ENCODE data around the gene MTIF3.

The MTIF3 gene

DNA sequence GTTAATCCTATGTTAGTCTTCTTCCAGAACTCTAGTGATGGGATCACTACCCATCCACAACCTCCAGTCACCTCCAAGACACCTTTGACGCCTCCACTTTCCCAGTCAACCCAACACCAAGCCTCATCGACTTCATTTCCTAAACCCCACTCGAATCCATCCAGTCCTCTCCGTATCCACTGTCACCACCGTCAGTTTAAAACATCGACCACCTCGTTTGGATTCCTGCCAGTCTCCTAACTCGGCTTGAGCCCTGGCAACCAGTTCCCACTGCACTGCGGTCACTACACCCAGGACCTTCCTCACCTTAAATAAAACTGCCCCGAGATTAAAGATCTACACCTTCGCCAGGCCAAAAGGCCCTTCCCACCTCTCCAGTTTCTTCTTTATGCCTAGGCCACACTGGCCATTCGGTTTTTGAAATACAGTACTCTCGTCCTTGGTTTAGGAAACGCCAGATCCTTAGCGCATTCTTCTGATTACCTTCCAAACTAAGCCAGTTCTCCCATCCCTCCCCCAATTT, 1.2 kb downstream of the MTIF3 start:
- H3K4me3 ChIP-seq (ENCODE audit: insufficient read depth, low read length, poor library complexity, severe bottlenecking): peak overlapping the region; percentile 96
- H3F3A ChIP-seq (ENCODE audit: insufficient read depth): peaks cover 27% of the 10 kb centered on the region
- H3K9me2 ChIP-seq (replicated peaks; ENCODE audit: insufficient read depth, low read length): no peaks in the 10 kb centered on the region
- H3K9ac ChIP-seq (ENCODE audit: low read length): peak overlapping the region; percentile 85
- TF ChIP-seq, protein P1, sequence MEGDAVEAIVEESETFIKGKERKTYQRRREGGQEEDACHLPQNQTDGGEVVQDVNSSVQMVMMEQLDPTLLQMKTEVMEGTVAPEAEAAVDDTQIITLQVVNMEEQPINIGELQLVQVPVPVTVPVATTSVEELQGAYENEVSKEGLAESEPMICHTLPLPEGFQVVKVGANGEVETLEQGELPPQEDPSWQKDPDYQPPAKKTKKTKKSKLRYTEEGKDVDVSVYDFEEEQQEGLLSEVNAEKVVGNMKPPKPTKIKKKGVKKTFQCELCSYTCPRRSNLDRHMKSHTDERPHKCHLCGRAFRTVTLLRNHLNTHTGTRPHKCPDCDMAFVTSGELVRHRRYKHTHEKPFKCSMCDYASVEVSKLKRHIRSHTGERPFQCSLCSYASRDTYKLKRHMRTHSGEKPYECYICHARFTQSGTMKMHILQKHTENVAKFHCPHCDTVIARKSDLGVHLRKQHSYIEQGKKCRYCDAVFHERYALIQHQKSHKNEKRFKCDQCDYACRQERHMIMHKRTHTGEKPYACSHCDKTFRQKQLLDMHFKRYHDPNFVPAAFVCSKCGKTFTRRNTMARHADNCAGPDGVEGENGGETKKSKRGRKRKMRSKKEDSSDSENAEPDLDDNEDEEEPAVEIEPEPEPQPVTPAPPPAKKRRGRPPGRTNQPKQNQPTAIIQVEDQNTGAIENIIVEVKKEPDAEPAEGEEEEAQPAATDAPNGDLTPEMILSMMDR (IDR thresholded peaks at IDR 0.05; ENCODE audit: insufficient read depth, low read length, poor library complexity, severe bottlenecking): no peak
- TF ChIP-seq EZH2phosphoT487 (conservative IDR thresholded peaks at IDR 0.05; ENCODE audit: low read length): no peak
- no peaks in the 10 kb centered on the region for H3K27me3 ChIP-seq (ENCODE audit: low read length)
- peak overlapping the region; percentile 93 for H3K4me2 ChIP-seq (ENCODE audit: low read depth, low read length, poor library complexity, severe bottlenecking)
- H3K36me3 ChIP-seq (ENCODE audit: low read length): no peaks in the 10 kb centered on the region
- H4K20me1 ChIP-seq (ENCODE audit: low read depth, low read length): no peaks in the 10 kb centered on the region
- H2AFZ ChIP-seq (ENCODE audit: low read depth, low read length, severe bottlenecking): peak overlapping the region; percentile 62
- H3K79me2 ChIP-seq (ENCODE audit: insufficient read depth, low read length): peaks cover 30% of the 10 kb centered on the region
- peak overlapping the region; percentile 96 for H3K27ac ChIP-seq (ENCODE audit: low read depth, low read length)
- no peaks in the 10 kb centered on the region for H3K9me3 ChIP-seq (ENCODE audit: insufficient read depth, low read length)

DNA sequence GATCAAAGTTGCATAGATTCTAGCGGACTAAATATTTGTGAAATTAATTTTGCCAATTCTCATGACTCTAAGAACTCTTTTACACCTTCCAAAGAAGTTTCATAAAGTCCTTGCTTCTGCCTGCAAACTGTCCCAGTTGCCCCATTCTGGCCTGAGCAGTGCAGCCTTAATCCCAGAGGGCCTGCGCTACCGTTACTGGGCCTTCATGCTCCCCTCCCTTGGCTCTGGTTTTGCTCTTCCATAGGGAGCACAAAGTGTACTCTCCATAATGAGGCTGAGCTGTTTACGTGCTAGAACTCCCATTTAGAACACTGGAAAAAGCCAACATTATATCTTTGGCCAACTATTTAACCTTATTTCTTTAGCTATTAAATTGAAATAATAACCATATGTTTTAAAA, 2.1 kb downstream of the MTIF3 start:
- Histone ChIP-seq H3K79me2 (ENCODE audit: insufficient read depth, low read length) (peaks cover 30% of the 10 kb centered on the region), H3K9ac (ENCODE audit: low read length) (no peak overlapping the region), H4K20me1 (ENCODE audit: low read depth, low read length) (no peaks in the 10 kb centered on the region), H3K9me2 (replicated peaks; ENCODE audit: insufficient read depth, low read length) (no peaks in the 10 kb centered on the region), H3K9me3 (ENCODE audit: insufficient read depth, low read length) (no peaks in the 10 kb centered on the region), H3K36me3 (ENCODE audit: low read length) (no peaks in the 10 kb centered on the region), H3K4me2 (ENCODE audit: low read depth, low read length, poor library complexity, severe bottlenecking) (peak overlapping the region; percentile 26), H3K27me3 (ENCODE audit: low read length) (no peaks in the 10 kb centered on the region), H2AFZ (ENCODE audit: low read depth, low read length, severe bottlenecking) (no peak overlapping the region), H3K4me3 (ENCODE audit: insufficient read depth, low read length, poor library complexity, severe bottlenecking) (no peak overlapping the region), H3F3A (ENCODE audit: insufficient read depth) (peaks cover 27% of the 10 kb centered on the region), H3K27ac (ENCODE audit: low read depth, low read length) (no peak overlapping the region)
- TF ChIP-seq EZH2phosphoT487 (conservative IDR thresholded peaks at IDR 0.05; ENCODE audit: low read length): no peak
- TF ChIP-seq, protein P1 (IDR thresholded peaks at IDR 0.05; ENCODE audit: insufficient read depth, low read length, poor library complexity, severe bottlenecking): no peak

DNA sequence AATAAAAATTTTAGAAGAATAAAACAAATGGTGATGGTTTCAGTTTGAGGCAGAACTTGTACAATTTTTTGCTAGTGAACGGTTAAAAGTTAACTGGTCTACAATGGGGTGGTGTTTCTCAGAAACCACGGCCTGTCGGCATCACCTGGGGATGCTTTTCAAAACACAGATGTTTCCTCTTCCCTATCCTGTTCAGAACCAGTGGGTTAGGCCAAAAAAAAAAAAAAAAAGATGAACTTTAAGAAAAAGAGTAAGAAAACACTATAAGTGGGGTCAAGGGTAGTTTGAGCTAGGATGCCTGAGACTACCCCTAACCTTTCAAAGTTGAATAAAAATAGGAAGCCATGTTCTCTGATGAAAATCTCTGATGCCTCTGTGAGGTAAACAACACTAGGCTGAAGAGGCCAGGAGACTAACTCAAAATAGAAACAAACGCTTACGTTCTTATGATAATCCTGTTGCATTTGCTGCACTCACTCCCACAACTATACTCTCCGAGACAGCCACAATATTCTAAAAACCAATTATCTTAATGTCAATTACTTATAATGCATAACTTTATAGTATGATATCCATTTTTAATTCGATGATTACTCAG, 3.3 kb downstream of the MTIF3 start:
- TF ChIP-seq, protein P1 (IDR thresholded peaks at IDR 0.05; ENCODE audit: insufficient read depth, low read length, poor library complexity, severe bottlenecking): no peak
- TF ChIP-seq EZH2phosphoT487 (conservative IDR thresholded peaks at IDR 0.05; ENCODE audit: low read length): no peak
- Histone ChIP-seq H3K27ac (ENCODE audit: low read depth, low read length) (peak overlapping the region; percentile 46), H3K36me3 (ENCODE audit: low read length) (no peaks in the 10 kb centered on the region), H4K20me1 (ENCODE audit: low read depth, low read length) (no peaks in the 10 kb centered on the region), H3F3A (ENCODE audit: insufficient read depth) (peaks cover 26% of the 10 kb centered on the region), H3K9me2 (replicated peaks; ENCODE audit: insufficient read depth, low read length) (no peaks in the 10 kb centered on the region), H3K9ac (ENCODE audit: low read length) (peak overlapping the region; percentile 12; the same call in 1 of the 2 replicates), H3K4me3 (ENCODE audit: insufficient read depth, low read length, poor library complexity, severe bottlenecking) (peak overlapping the region; percentile 23), H3K79me2 (ENCODE audit: insufficient read depth, low read length) (peaks cover 30% of the 10 kb centered on the region), H3K9me3 (ENCODE audit: insufficient read depth, low read length) (no peaks in the 10 kb centered on the region), H2AFZ (ENCODE audit: low read depth, low read length, severe bottlenecking) (peak overlapping the region; percentile 53), H3K27me3 (ENCODE audit: low read length) (no peaks in the 10 kb centered on the region), H3K4me2 (ENCODE audit: low read depth, low read length, poor library complexity, severe bottlenecking) (peak overlapping the region; percentile 69)
